ENCODE measurements around the gene MYCBP2.

DNA sequence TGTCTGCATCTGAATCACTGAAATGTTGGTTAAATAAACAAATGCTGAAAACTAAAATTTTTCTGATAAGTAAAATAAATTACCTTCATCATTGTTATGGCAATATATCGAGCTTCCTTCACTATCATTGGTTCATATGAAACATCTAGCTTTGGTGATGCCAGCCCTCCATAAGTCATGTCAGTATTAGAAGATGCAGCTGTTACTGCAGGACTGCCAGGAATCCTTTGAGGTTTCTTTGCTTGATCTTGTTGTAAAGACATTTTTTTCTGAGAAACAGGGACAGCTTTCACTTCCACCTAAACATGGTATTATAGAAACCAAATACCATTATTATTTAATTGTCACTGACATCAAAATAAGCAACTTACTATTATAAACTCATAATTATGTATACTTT, 176.2 kb downstream of the MYCBP2 start:
- TF ChIP-seq CTCF (IDR thresholded peaks at IDR 0.05) (no peak), EP300 (IDR thresholded peaks at IDR 0.05) (no peak)

Measured in sigmoid colon (tissue), 4 donors.